A172 (cell line): Measurements from ENCODE around the gene ZSCAN30. TPM values are rescaled to one million over a fixed set of nuclear protein-coding genes. Genes with fewer than 3 reads are reported as not detected.

Experiments used
- DNase-seq: peaks from one replicate; pipeline ENCODE4 v3.0.0-alpha.2; 2015; ENCODE audit warnings: low spot score
- total RNA-seq: library from RNA; depleted of rRNA; stranded (reverse); fragments of >200 nt; shearing (Covaris generic); gene quantifications from 2 replicates; pipeline ENCODE4 v1.2.3, GENCODE V29; 2014

The ZSCAN30 gene
- total RNA-seq, 1 experiment from 2014 or later = 19.5 TPM

DNA sequence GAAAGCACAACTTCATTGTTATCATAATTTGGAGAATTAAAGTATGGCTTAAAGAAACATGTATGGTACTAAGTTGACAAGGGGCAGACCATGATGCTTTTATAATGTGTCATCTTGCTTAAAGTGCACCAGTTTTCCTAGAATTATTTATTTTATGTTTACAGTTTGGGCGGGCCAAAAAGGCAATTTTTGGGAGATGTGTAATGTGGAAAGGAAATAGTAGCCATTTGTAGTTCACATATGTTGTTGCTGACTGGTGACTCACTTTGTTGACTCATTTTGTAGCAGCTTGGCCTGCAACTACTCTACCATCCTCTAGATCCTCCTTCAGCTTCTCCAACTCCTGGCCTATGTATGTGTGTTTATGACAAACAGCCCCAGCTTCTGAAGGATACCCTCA lies 7.7 kb downstream of the ZSCAN30 start:
- peak; percentile 85 for DNase-seq

DNA sequence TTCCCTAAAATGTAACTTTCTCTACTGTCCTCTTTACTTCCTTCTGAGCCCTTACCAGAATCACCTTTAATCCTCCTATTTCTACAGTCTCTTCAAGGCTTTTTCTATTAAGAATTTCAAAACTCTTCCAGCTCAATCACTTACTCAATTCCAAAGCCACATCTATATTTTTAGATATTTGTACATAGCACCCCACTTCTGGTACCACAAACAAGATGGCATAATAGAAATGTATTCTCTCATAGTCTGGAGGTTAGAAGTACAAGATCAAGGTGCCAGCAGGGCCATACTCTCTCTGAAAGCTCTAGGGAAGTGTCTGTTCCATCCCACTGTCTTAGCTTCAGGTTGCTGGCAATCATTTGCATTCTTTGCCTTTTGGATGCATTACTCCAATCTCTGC lies 11.1 kb downstream of the ZSCAN30 start:
- no peak for DNase-seq

- no peak for DNase-seq
These were observed 11.9 kb downstream of the ZSCAN30 start for GRCh38 chr18:35278085-35278484.

DNA sequence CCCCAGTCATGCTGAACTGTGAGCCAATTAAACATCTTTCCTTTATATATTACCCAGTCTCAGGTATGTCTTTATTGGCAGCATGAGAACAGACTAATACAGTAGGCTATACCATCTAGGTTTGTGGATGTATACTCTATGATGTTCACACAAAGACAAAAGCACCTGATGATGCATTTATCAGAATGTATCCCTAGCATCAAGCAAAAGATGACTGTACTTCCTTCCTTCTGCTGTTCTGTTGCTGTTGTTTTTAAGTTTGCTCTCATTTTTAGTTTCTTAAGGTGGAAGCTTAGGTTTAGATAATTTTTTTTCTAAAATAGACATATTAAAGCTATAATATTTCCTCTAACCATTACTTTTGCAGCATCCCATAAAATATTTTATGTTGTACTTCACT lies 12.4 kb downstream of the ZSCAN30 start:
- no peak for DNase-seq

- DNase-seq = no peak
These were observed 13.8 kb downstream of the ZSCAN30 start for GRCh38 chr18:35276267-35276666.

- no peak for DNase-seq
These were observed 18.4 kb downstream of the ZSCAN30 start for GRCh38 chr18:35271656-35272055.

DNA sequence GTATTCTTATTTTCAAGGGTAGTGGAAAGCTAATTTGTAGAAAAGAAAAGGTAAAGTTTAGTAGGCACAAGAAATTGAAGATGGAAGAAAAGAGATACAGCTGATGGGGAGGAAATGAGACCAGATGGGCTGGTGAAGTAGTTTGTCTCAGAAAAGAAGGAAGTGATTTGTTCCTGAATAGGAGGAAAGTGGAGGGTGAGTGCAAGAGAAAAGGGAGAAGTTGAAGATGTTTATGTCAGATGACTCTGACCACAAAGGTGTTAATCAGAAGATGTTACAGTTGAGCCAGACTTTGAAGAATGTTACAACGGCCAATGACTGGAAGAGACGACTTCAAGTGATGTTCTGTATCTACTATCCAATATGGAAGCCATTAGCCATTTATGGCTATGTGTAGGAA lies 21.2 kb downstream of the ZSCAN30 start:
- no peak for DNase-seq

- no peak for DNase-seq
These were observed 22.2 kb downstream of the ZSCAN30 start for GRCh38 chr18:35267809-35268208.

DNA sequence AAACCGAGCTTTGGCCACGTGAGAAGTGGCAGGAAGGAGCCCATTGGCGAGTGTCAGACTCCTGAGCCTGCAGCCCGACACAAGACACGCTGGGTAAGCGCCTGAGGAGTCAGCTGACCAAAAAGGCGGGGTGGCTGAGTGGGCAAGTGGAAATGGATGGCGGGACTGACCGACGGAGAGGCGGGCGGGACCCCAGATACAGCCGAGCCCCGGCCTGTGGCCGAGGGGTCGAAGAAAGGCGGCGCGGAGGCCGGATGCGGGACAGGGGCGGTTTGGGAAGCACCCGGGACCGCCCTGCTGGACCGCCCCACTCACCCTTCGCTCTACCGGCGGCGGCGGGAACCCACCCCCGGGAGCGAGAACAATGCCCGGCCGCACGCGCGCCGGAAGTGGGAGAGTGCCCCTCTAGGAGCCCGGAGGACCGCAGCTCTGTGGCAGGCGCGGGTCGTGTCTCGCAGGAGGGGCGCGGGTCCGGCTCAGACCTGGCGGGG lies 22.8 kb downstream of the ZSCAN30 start:
- no peak for DNase-seq

DNA sequence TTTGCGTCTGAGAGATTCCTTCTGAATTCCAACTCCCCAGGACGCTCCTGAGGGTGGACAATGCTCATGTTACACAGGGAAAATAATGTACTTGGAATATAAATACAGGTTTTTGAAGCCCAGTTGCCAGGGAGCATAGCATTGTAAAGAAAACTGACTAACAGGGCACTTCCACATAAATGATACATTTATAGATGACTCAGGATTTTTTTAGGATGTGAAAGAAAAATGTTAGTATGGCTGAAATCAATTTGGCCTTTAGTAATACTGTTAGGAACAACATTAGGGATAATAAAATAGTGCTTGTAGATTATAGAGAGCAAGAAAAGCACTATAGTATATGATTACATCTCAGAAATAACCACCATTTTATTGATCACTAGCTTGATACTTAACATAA lies 25.6 kb downstream of the ZSCAN30 start:
- no peak for DNase-seq

DNA sequence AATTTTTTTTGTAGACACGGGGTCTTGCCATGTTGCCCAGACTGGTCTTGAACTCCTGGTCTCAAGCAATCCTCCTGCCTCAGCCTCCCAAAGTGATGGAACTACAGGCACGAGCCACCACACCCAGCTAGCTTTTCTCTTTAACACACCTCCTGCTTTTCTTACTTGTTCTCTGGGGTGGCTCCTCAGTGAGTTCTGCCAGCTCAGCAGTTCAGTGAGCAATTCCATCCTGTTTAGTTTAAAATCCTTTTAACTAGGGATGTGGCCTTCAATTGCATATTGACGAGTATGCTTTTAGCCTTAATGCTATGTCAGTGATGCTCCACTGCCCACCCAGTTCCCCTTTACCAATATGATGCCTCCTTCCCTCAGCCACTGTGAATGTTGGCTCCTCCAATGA lies 33.1 kb downstream of the ZSCAN30 start:
- DNase-seq = no peak

DNA sequence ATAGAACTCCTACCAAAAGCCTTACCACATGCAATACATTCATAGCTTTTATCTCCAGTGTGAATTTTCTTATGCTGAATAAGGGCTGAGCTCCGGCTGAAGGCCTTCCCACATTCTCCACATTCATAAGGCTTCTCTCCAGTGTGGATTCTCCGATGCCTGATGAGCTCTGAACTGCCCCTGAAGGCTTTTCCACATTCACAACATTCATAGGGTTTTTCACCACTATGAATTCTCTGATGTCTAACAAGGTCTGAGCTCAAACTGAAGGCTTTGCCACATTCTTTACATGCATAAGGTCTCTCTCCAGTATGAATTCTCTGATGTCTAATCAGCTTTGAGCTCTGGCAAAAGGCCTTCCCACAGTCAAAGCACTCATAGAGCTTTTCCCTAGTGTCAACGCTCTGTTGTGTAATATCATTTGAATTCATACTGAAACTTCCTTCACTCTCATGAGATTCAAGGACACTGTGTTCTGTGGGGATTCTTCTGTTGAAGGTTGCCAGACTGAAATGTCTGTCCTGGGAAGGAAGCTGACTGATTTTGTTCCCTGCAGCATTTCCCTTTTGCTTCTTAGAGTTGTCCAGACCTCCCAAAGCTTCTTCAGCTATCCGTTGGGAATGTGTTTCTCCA lies 36.3 kb downstream of the ZSCAN30 start:
- DNase-seq = no peak

DNA sequence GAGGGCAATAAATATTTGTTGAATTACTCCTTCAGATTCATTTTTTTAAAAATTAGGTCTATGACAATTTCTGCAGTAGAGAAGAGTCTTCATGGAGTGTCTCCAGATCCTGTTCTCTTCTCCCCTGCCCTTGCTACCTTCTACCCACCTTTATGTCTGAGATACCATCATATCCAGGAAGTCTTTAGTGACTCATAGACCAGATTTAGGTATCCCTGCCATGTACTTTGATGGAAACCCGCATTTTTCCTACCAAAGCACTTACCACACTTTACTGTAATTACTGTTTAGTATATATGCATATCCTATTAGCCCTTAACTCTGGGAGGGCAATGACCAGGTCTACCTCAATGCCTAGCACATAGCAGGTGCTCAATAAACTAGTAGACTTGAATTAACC lies 37.6 kb downstream of the ZSCAN30 start:
- no peak for DNase-seq

DNA sequence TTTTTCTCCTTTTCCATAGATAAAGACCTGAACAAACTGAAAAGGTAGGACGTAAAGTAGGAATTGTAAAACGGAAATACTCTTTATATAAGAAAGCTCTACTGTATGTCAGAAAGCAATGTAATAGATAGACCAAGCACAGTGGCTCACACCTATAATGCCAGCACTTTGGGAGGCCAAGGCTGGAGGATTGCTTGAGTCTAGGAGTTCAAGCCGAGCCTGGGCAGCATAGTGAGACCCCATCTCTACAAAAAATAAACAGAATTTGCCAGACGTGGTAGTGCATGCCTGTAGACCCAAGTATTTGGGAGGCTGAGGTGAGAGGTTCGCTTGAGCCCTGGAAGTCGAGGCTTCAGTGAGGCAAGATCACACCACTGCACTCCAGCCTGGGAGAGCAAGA lies 41.6 kb downstream of the ZSCAN30 start:
- DNase-seq = no peak

DNA sequence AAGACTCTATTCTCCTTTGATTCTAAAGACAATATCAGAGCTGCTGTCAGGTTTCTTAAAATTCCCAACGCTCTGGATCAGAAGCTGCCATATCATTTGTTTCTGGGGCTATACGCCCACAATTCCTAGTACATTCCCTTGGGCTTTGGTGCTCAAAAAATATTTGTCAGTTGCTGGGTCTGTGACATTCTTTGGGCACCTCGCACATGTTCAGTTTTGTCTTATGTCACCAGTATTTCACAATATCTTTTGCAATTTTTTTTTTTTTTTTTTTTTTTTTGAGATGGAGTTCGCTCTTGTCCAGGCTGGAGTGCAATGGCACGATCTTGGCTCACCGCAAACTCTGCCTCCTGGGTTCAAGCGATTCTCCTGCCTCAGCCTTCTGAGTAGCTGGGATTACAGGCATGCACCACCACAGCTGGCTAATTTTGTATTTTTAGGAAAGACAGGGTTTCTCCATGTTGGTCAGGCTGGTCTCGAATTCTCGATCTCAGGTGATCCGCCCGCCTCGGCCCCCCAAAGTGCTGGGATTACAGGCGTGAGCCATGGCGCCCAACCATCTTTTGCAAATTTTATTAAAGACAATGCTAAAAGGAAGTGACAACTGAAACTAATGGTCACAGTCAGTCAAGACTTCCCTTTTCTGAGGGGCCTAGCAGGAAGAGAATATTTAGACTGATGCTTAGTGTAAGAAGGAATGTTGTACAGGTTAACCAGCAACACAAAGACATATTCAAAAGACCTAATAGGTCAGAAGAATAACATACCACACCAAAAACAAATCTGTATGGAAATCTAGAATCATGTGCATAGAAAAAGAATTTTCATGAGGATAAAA lies 42.4 kb downstream of the ZSCAN30 start:
- DNase-seq = no peak

GRCh38 chr18:35246831-35247230 lies 43.2 kb downstream of the ZSCAN30 start:
- no peak for DNase-seq

DNA sequence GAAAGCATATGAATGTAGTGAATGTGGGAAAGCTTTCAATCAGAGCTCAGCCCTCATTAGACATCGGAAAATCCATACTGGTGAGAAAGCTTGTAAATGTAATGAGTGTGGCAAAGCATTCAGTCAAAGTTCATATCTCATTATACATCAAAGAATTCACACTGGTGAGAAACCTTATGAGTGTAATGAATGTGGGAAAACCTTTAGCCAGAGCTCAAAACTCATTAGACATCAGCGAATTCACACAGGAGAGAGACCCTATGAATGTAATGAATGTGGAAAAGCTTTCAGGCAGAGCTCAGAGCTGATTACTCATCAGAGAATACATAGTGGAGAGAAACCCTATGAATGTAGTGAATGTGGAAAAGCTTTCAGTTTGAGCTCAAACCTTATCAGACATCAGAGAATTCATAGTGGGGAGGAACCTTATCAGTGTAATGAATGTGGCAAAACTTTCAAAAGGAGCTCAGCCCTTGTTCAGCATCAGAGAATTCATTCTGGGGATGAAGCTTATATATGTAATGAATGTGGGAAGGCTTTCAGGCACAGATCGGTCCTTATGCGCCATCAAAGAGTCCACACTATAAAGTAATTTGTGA lies 44.2 kb downstream of the ZSCAN30 start:
- DNase-seq = no peak

GRCh38 chr18:35244671-35245070 lies 45.4 kb downstream of the ZSCAN30 start:
- DNase-seq = no peak

GRCh38 chr18:35242426-35242825 lies 47.6 kb downstream of the ZSCAN30 start:
- no peak for DNase-seq

- no peak for DNase-seq
These were observed 48.6 kb downstream of the ZSCAN30 start for GRCh38 chr18:35241448-35241804.

DNA sequence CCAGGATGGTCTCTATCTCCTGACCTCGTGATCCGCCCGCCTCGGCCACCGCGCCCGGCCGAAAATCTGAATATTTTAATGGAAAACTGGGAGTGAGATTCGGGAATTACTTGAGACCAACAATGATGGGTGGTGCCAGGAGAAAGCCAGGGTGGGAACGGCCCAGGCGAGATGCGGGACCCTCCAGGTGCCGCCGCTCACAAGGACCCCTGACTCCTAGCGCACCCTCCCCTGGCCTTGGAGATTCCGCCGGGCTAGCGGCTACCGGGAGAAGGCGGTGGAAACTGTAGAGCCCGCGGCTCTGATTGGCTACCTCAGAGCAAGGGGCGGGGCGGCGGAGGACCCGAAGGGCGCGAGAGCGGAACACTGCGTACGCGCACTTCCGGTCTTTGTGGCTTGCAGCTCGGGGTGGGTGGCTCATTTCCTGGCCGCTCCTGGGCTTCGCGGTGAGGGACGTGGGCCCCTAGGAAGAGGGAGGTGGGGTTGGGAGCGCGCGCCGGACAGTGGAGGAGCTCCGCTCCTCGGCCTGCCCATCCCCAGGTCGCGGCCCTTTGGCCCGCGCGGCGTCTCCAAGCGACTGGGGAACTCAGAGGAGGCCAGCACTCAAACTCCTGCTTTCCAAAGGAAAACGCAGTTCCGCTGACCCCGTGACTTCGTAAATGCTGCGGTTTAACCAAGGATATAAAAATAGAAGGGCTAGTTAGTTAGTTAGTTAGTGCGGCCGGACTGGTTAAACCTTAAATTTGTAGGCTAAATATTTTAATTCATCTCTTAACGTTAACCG lies 49.2 kb downstream of the ZSCAN30 start, which contains the start of gene ZNF397:
Gene ZNF397 (plus strand): TSS at position 371 of the 784 bp plus-strand sequence. CDS start 1,437 bp downstream, outside the sequence.
- DNase-seq = peak; percentile 97

DNA sequence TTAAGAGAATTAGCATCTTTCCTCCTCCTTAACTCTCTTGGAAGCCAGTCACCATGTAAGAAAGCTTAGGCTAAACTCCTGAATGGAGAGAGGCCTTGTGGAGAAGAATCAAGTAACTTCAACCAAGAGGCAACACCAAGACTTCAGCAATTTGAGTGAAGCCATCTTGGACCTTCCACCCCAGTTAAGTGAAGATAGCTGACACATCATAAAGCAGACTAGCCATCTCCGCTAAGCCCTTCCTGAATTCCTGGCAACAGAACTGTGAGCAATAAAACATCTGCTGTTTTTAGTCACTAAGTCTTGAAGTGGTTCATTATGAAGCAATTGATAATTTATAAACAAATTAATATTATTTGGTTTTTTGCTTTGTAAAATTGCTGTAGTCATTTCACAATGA lies 50.7 kb downstream of the ZSCAN30 start:
- DNase-seq = no peak
